Measurements from ENCODE around the gene VWA5A. TPM values are rescaled to one million over a fixed set of nuclear protein-coding genes. Genes with fewer than 3 reads are reported as not detected.
A peak's percentile ranks its signal among the peaks of the same experiment; 100 is the strongest.

The VWA5A gene
- total and polyA plus RNA-seq, 2 donors (not counting 1 experiment from before 2014, with no cell fraction given) = 11.9 to 22.3 TPM

GRCh38 chr11:124079631-124080326 lies 35.5 kb upstream of the VWA5A start:
- no peak overlapping the region for H3K4me3 ChIP-seq (replicated peaks in 1 of 4; ENCODE audit: control extremely low read depth in 1 of 4, insufficient read depth in 1 of 4, low read depth in 3 of 4, low read length in 4 of 4)
- H3K27me3 ChIP-seq (ENCODE audit: control insufficient read depth, insufficient read depth, low read length) = peaks cover 3% of the 10 kb centered on the region
- no peaks in the 10 kb centered on the region for H3K79me2 ChIP-seq (ENCODE audit: control insufficient read depth, insufficient read depth, low read length)
- no peak overlapping the region for H3K9ac ChIP-seq (ENCODE audit: insufficient read depth, low read length)
- no peak for TF ChIP-seq CTCF (conservative IDR thresholded peaks at IDR 0.05 in 1 of 2, IDR thresholded peaks at IDR 0.05 in 1 of 2; ENCODE audit: low read depth in 1 of 2, low read length in 2 of 2)
- TF ChIP-seq EZH2 (IDR thresholded peaks at IDR 0.05; ENCODE audit: low read length, missing control alignments) = no peak
- H3K36me3 ChIP-seq (ENCODE audit: control insufficient read depth, insufficient read depth, low read length) = no peaks in the 10 kb centered on the region
- H4K20me1 ChIP-seq (ENCODE audit: control insufficient read depth, extremely low read depth, insufficient read depth, low read length) = no peaks in the 10 kb centered on the region
- no peaks in the 10 kb centered on the region for H3K9me3 ChIP-seq (ENCODE audit: control insufficient read depth, insufficient read depth, low read depth, low read length)
- H3K27ac ChIP-seq (ENCODE audit: insufficient read depth, low read length) = no peak overlapping the region
- peak in 1 of 2 donors; percentile 40 for DNase-seq (ENCODE audit: low read depth in 2 of 2)
- no peak overlapping the region for H2AFZ ChIP-seq (ENCODE audit: low read length)
- H3K4me1 ChIP-seq (ENCODE audit: control insufficient read depth, extremely low read depth, insufficient read depth, low read length) = no peaks in the 10 kb centered on the region
- H3K4me2 ChIP-seq (ENCODE audit: extremely low read depth, insufficient read depth, low read length) = no peak overlapping the region

- Histone ChIP-seq H3K4me2 (ENCODE audit: extremely low read depth, insufficient read depth, low read length) (no peak overlapping the region), H3K27me3 (ENCODE audit: control insufficient read depth, insufficient read depth, low read length) (peaks cover 3% of the 10 kb centered on the region), H2AFZ (ENCODE audit: low read length) (no peak overlapping the region), H3K4me1 (ENCODE audit: control insufficient read depth, extremely low read depth, insufficient read depth, low read length) (no peaks in the 10 kb centered on the region), H3K4me3 (replicated peaks in 1 of 4; ENCODE audit: control extremely low read depth in 1 of 4, insufficient read depth in 1 of 4, low read depth in 3 of 4, low read length in 4 of 4) (no peak overlapping the region), H3K9ac (ENCODE audit: insufficient read depth, low read length) (no peak overlapping the region), H4K20me1 (ENCODE audit: control insufficient read depth, extremely low read depth, insufficient read depth, low read length) (no peaks in the 10 kb centered on the region), H3K27ac (ENCODE audit: insufficient read depth, low read length) (no peak overlapping the region), H3K79me2 (ENCODE audit: control insufficient read depth, insufficient read depth, low read length) (no peaks in the 10 kb centered on the region), H3K36me3 (ENCODE audit: control insufficient read depth, insufficient read depth, low read length) (no peaks in the 10 kb centered on the region), H3K9me3 (ENCODE audit: control insufficient read depth, insufficient read depth, low read depth, low read length) (no peaks in the 10 kb centered on the region)
- DNase-seq (ENCODE audit: low read depth in 2 of 2) = no peak
- TF ChIP-seq CTCF (conservative IDR thresholded peaks at IDR 0.05 in 1 of 2, IDR thresholded peaks at IDR 0.05 in 1 of 2; ENCODE audit: low read depth in 1 of 2, low read length in 2 of 2) (no peak), EZH2 (IDR thresholded peaks at IDR 0.05; ENCODE audit: low read length, missing control alignments) (no peak)
These were observed 34.8 kb upstream of the VWA5A start for GRCh38 chr11:124080327-124081001.

GRCh38 chr11:124081483-124081882 lies 33.8 kb upstream of the VWA5A start:
- H3K27me3 ChIP-seq (ENCODE audit: control insufficient read depth, insufficient read depth, low read length) = peaks cover 2% of the 10 kb centered on the region
- no peak overlapping the region for H3K27ac ChIP-seq (ENCODE audit: insufficient read depth, low read length)
- H3K9ac ChIP-seq (ENCODE audit: insufficient read depth, low read length) = no peak overlapping the region
- no peak overlapping the region for H2AFZ ChIP-seq (ENCODE audit: low read length)
- no peaks in the 10 kb centered on the region for H3K9me3 ChIP-seq (ENCODE audit: control insufficient read depth, insufficient read depth, low read depth, low read length)
- no peaks in the 10 kb centered on the region for H4K20me1 ChIP-seq (ENCODE audit: control insufficient read depth, extremely low read depth, insufficient read depth, low read length)
- H3K4me2 ChIP-seq (ENCODE audit: extremely low read depth, insufficient read depth, low read length) = no peak overlapping the region
- H3K79me2 ChIP-seq (ENCODE audit: control insufficient read depth, insufficient read depth, low read length) = no peaks in the 10 kb centered on the region
- H3K4me3 ChIP-seq (replicated peaks in 1 of 4; ENCODE audit: control extremely low read depth in 1 of 4, insufficient read depth in 1 of 4, low read depth in 3 of 4, low read length in 4 of 4) = no peak overlapping the region
- TF ChIP-seq CTCF (conservative IDR thresholded peaks at IDR 0.05 in 1 of 2, IDR thresholded peaks at IDR 0.05 in 1 of 2; ENCODE audit: low read depth in 1 of 2, low read length in 2 of 2) (no peak), EZH2 (IDR thresholded peaks at IDR 0.05; ENCODE audit: low read length, missing control alignments) (no peak)
- no peaks in the 10 kb centered on the region for H3K36me3 ChIP-seq (ENCODE audit: control insufficient read depth, insufficient read depth, low read length)
- no peaks in the 10 kb centered on the region for H3K4me1 ChIP-seq (ENCODE audit: control insufficient read depth, extremely low read depth, insufficient read depth, low read length)
- no peak for DNase-seq (ENCODE audit: low read depth in 2 of 2)

All from fibroblast of lung (primary cell).